Esophagus (tissue), 2 donors: ENCODE measurements around the gene GRM4. TPM values are rescaled to one million over a fixed set of nuclear protein-coding genes. Genes with fewer than 3 reads are reported as not detected.
"Not testable (repeated sequence)": the region's sequence is repeated elsewhere in the genome, so short reads cannot be mapped to it uniquely, and the experiment has no call there.

Experiments used
- H3K27ac ChIP-seq, 2 donors: one replicate each; pipeline ENCODE4 v1.5.1; 2013; ENCODE audit warnings: low read depth in 2 of 2, mild to moderate bottlenecking in 2 of 2, inconsistent platforms in 1 of 2, low read length in 1 of 2, moderate library complexity in 1 of 2
- H3K27me3 ChIP-seq, 2 donors: one replicate each; pipeline ENCODE4 v1.6.1; 2013; ENCODE audit warnings: low read length in 2 of 2, control low read depth in 1 of 2, mild to moderate bottlenecking in 1 of 2; ENCODE audit not compliant: insufficient read depth in 2 of 2, control insufficient read depth in 1 of 2
- H3K36me3 ChIP-seq, 2 donors: one replicate each; pipeline ENCODE4 v1.6.1; 2013; ENCODE audit warnings: low read length in 1 of 2; ENCODE audit not compliant: control insufficient read depth in 2 of 2, insufficient read depth in 2 of 2
- H3K4me1 ChIP-seq, 2 donors: one replicate each; pipeline ENCODE4 v1.6.1; 2013; ENCODE audit warnings: low read length in 1 of 2; ENCODE audit not compliant: control insufficient read depth in 2 of 2, insufficient read depth in 2 of 2
- H3K4me3 ChIP-seq, 2 donors: one replicate each; pipeline ENCODE4 v1.5.1; 2013; ENCODE audit warnings: low read length in 2 of 2, mild to moderate bottlenecking in 2 of 2, low read depth in 1 of 2, moderate library complexity in 1 of 2
- H3K9me3 ChIP-seq, 2 donors: one replicate each; pipeline ENCODE4 v1.6.1; 2013; ENCODE audit warnings: mild to moderate bottlenecking in 2 of 2, low read depth in 1 of 2, low read length in 1 of 2, moderate library complexity in 1 of 2; ENCODE audit not compliant: control insufficient read depth in 2 of 2, insufficient read depth in 1 of 2
- WGBS, 2 donors: extraction: QIAGEN DNeasy Blood & Tissue Kit; methylation state at CpG; one replicate each; pipeline ENCODE4 v1.1.7; 2013; 5-methylcytosine and 5-hydroxymethylcytosine counted together
- polyA plus RNA-seq, 2 donors: library from polyadenylated mRNA; stranded (reverse); fragments of 200-250 nt; gene quantifications; one replicate each; pipeline ENCODE4 v1.2.3, GENCODE V29; 2013
- donor health status: healthy with polysubstance abuse.
- donor health status: Bipolar disorder and iron deficiency.

GRM4 gene
- polyA plus RNA-seq, 2 donors: 0.01 TPM; not detected in 1

- no peak overlapping the region for H3K4me3 ChIP-seq
- no peaks in the 10 kb centered on the region for H3K4me1 ChIP-seq
- 78 to 86% methylated on average over 7 of the region's 7 CpGs for WGBS, 2 donors
- H3K27ac ChIP-seq: no peak overlapping the region
- H3K36me3 ChIP-seq: no peaks in the 10 kb centered on the region
- H3K9me3 ChIP-seq: peaks cover 0 to 5% of the 10 kb centered on the region in 2 donors
- peaks cover 0 to 3% of the 10 kb centered on the region in 2 donors for H3K27me3 ChIP-seq
Measured at GRCh38 chr6:34018961-34019606, 126.8 kb downstream of the GRM4 start.

GRCh38 chr6:34018026-34018425, 127.9 kb downstream of the GRM4 start:
- Histone ChIP-seq H3K36me3 (no peaks in the 10 kb centered on the region), H3K27ac (no peak overlapping the region), H3K4me1 (no peaks in the 10 kb centered on the region), H3K4me3 (no peak overlapping the region), H3K27me3 (peaks cover 0 to 3% of the 10 kb centered on the region in 2 donors), H3K9me3 (no peaks in the 10 kb centered on the region)
- WGBS, 2 donors: 74 to 79% methylated on average over 6 of the region's 6 CpGs

GRCh38 chr6:34017106-34017805, 128.6 kb downstream of the GRM4 start:
- Histone ChIP-seq H3K27me3 (peaks cover 0 to 3% of the 10 kb centered on the region in 2 donors), H3K4me1 (no peaks in the 10 kb centered on the region), H3K4me3 (no peak overlapping the region), H3K36me3 (no peaks in the 10 kb centered on the region), H3K9me3 (no peaks in the 10 kb centered on the region), H3K27ac (no peak overlapping the region)
- WGBS, 2 donors: 96% methylated on average over 53 to 54 of the region's 54 CpGs

GRCh38 chr6:34016573-34016972, 129.3 kb downstream of the GRM4 start:
- 85 to 96% methylated on average over 3 of the region's 3 CpGs for WGBS, 2 donors
- not testable (repeated sequence) for H3K27me3 ChIP-seq, H3K36me3 ChIP-seq, H3K27ac ChIP-seq, H3K4me1 ChIP-seq, H3K9me3 ChIP-seq, H3K4me3 ChIP-seq

GRCh38 chr6:34015586-34015985, 130.3 kb downstream of the GRM4 start:
- Histone ChIP-seq H3K4me1 (no peaks in the 10 kb centered on the region), H3K27me3 (no peaks in the 10 kb centered on the region), H3K36me3 (no peaks in the 10 kb centered on the region), H3K4me3 (no peak overlapping the region), H3K27ac (no peak overlapping the region), H3K9me3 (no peaks in the 10 kb centered on the region)
- 56 to 65% methylated on average over 6 of the region's 6 CpGs for WGBS, 2 donors

GRCh38 chr6:34011264-34011663, 134.6 kb downstream of the GRM4 start:
- no peak overlapping the region for H3K27ac ChIP-seq

GRCh38 chr6:34005901-34006531, 139.9 kb downstream of the GRM4 start:
- H3K27me3 ChIP-seq: no peaks in the 10 kb centered on the region

More at GRCh38 chr6:34011264-34011663, 134.6 kb downstream of the GRM4 start:
- Histone ChIP-seq H3K4me1 (no peaks in the 10 kb centered on the region), H3K27me3 (no peaks in the 10 kb centered on the region), H3K4me3 (no peak overlapping the region), H3K36me3 (no peaks in the 10 kb centered on the region), H3K9me3 (peaks cover 0 to 6% of the 10 kb centered on the region in 2 donors)
- WGBS, 2 donors: 48 to 54% methylated on average over 5 of the region's 5 CpGs

GRCh38 chr6:34004706-34005105, 141.2 kb downstream of the GRM4 start:
- 77 to 78% methylated on average over 1 of the region's 1 CpG for WGBS, 2 donors
- Histone ChIP-seq H3K27me3 (no peaks in the 10 kb centered on the region), H3K27ac (no peak overlapping the region), H3K9me3 (peaks cover 0 to 6% of the 10 kb centered on the region in 2 donors), H3K4me3 (no peak overlapping the region), H3K4me1 (no peaks in the 10 kb centered on the region), H3K36me3 (no peaks in the 10 kb centered on the region)

More at GRCh38 chr6:34005901-34006531, 139.9 kb downstream of the GRM4 start:
- Histone ChIP-seq H3K27ac (no peak overlapping the region), H3K36me3 (no peaks in the 10 kb centered on the region), H3K9me3 (peaks cover 0 to 6% of the 10 kb centered on the region in 2 donors), H3K4me1 (no peaks in the 10 kb centered on the region), H3K4me3 (no peak overlapping the region)
- 65% methylated on average over 8 of the region's 8 CpGs for WGBS, 2 donors

- H3K27me3 ChIP-seq: no peaks in the 10 kb centered on the region
- no peak overlapping the region for H3K4me3 ChIP-seq
- H3K9me3 ChIP-seq: peaks cover 0 to 6% of the 10 kb centered on the region in 2 donors
- no peak overlapping the region for H3K27ac ChIP-seq
- no peaks in the 10 kb centered on the region for H3K36me3 ChIP-seq
- H3K4me1 ChIP-seq: no peaks in the 10 kb centered on the region
Measured at GRCh38 chr6:34003962-34004361, 141.9 kb downstream of the GRM4 start.
